B cell (primary cell): ENCODE data around the gene DCAF7. TPM values are rescaled to one million over a fixed set of nuclear protein-coding genes. Genes with fewer than 3 reads are reported as not detected.

Source experiments
- ATAC-seq: fragments of 200-7000 bp; cut with Tn5 transposase; one replicate; pipeline ENCODE4 v1.10.0; 2021; ENCODE audit warnings: low read depth, mild to moderate bottlenecking, moderate number of reproducible peaks, moderate library complexity
- CTCF ChIA-PET: fragments of 350-600 bp; sonication (Branson Sonifier 250); formaldehyde crosslinking; loops from one replicate; lab custom pipeline; 2021; ENCODE audit warnings: antibody characterized with exemption, inconsistent platforms; lab: Charles Lee
- POLR2A ChIA-PET: fragments of 350-600 bp; sonication (Branson Sonifier 250); formaldehyde crosslinking; loops from one replicate; lab custom pipeline; 2021; ENCODE audit warnings: antibody characterized with exemption; lab: Charles Lee
- DNase-seq: peaks from one replicate; pipeline ENCODE4 v3.0.0; 2013
- H2AFZ ChIP-seq: 2 replicates; pipeline ENCODE4 v1.6.1; 2012; ENCODE audit warnings: mild to moderate bottlenecking, low read depth, low read length; ENCODE audit not compliant: insufficient read depth, poor library complexity, severe bottlenecking
- H3K27ac ChIP-seq, 2 donors: 1 replicate in 1 of 2; 2 replicates in 1 of 2; pipeline ENCODE4 v1.5.1; 2012 to 2013; ENCODE audit warnings: low read length in 2 of 2, mild to moderate bottlenecking in 2 of 2, moderate library complexity in 1 of 2
- H3K27me3 ChIP-seq, 4 experiments: fragments of 200-600 bp in 1 of 4; sonication (generic) in 1 of 4; replicated peaks in 1 of 4; 1 replicate in 2 of 4; 2 replicates in 2 of 4; pipeline versions ENCODE4 v1.6.1 to v1.7.0; 2013 to 2016; ENCODE audit warnings: low read length in 3 of 4, mild to moderate bottlenecking in 2 of 4, mixed read lengths in 1 of 4, moderate library complexity in 1 of 4; ENCODE audit not compliant: insufficient read depth in 4 of 4, control insufficient read depth in 3 of 4; ENCODE audit errors: control extremely low read depth in 1 of 4
- H3K36me3 ChIP-seq, 2 experiments: replicated peaks in 1 of 2; 1 replicate in 1 of 2; 2 replicates in 1 of 2; pipeline versions ENCODE4 v1.6.1 to v1.7.1; 2013; ENCODE audit warnings: low read length in 1 of 2; ENCODE audit not compliant: insufficient read depth in 2 of 2, control insufficient read depth in 1 of 2; ENCODE audit errors: control extremely low read depth in 1 of 2, extremely low read depth in 1 of 2
- H3K4me1 ChIP-seq, 2 donors: fragments of 200-600 bp in 1 of 2; sonication (generic) in 1 of 2; 1 replicate in 1 of 2; 2 replicates in 1 of 2; pipeline versions ENCODE4 v1.5.1 to v1.6.1; 2013 to 2017; ENCODE audit warnings: low read length in 2 of 2; ENCODE audit not compliant: control insufficient read depth in 2 of 2, insufficient read depth in 2 of 2
- H3K4me2 ChIP-seq: replicated peaks from 2 replicates; pipeline ENCODE3; 2012; ENCODE audit warnings: mild to moderate bottlenecking, low read depth, low read length; ENCODE audit not compliant: poor library complexity, severe bottlenecking
- H3K4me3 ChIP-seq, 5 experiments: fragments of 200-600 bp in 1 of 5; sonication (generic) in 1 of 5; 1 replicate in 3 of 5; 2 replicates in 2 of 5; pipeline versions ENCODE4 v1.5.1 to v1.7.0; 2011 to 2016; ENCODE audit warnings: low read length in 4 of 5, mild to moderate bottlenecking in 4 of 5, low read depth in 2 of 5, control low read depth in 1 of 5, moderate library complexity in 1 of 5; ENCODE audit not compliant: insufficient read depth in 1 of 5; ENCODE audit errors: control extremely low read depth in 1 of 5, extremely low read depth in 1 of 5
- H3K79me2 ChIP-seq: fragments of 200-600 bp; sonication (generic); one replicate; pipeline ENCODE4 v1.6.0; 2016; ENCODE audit warnings: low read length; ENCODE audit not compliant: control insufficient read depth, insufficient read depth
- H3K9ac ChIP-seq: fragments of 200-600 bp; sonication (generic); 2 replicates; pipeline ENCODE4 v1.6.1; 2017; ENCODE audit warnings: mild to moderate bottlenecking, low read length, moderate library complexity
- H3K9me3 ChIP-seq, 3 donors: one replicate each; pipeline versions ENCODE4 v1.6.1 to v1.7.1; 2013; ENCODE audit warnings: low read length in 2 of 3; ENCODE audit not compliant: control insufficient read depth in 2 of 3, insufficient read depth in 1 of 3; ENCODE audit errors: control extremely low read depth in 1 of 3
- H4K20me1 ChIP-seq: 2 replicates; pipeline ENCODE4 v1.6.0; 2012; ENCODE audit warnings: mild to moderate bottlenecking, low read length; ENCODE audit not compliant: insufficient read depth, control insufficient read depth, poor library complexity, severe bottlenecking
- H3K27ac Mint-ChIP-seq: one replicate; pipeline ENCODE4 v1.8.0; 2021; ENCODE audit warnings: mixed read lengths
- H3K27me3 Mint-ChIP-seq: one replicate; pipeline ENCODE4 v1.8.0; 2021; ENCODE audit warnings: mixed read lengths
- H3K4me1 Mint-ChIP-seq: one replicate; pipeline ENCODE4 v1.8.0; 2021; ENCODE audit warnings: mixed read lengths
- H3K4me3 Mint-ChIP-seq: one replicate; pipeline ENCODE4 v1.8.0; 2021; ENCODE audit warnings: mixed read lengths
- H3K9me3 Mint-ChIP-seq: one replicate; pipeline ENCODE4 v1.8.0; 2022; ENCODE audit warnings: mixed read lengths; ENCODE audit not compliant: insufficient read depth
- CTCF ChIP-seq: fragments of 200-600 bp; IDR thresholded peaks from one replicate; pipeline ENCODE4 v1.8.0; 2022; ENCODE audit warnings: antibody characterized with exemption, mild to moderate bottlenecking
- EZH2 ChIP-seq: IDR thresholded peaks from 2 replicates; pipeline ENCODE4 v1.6.1; 2012; ENCODE audit warnings: borderline replicate concordance, low read depth, mild to moderate bottlenecking, moderate library complexity, low read length; ENCODE audit not compliant: insufficient read depth, poor library complexity, severe bottlenecking
- WGBS: methylation state at CpG from one replicate; pipeline ENCODE4 v1.1.5; 2013; ENCODE audit warnings: missing lambda C conversion rate; ENCODE audit not compliant: insufficient coverage; 5-methylcytosine and 5-hydroxymethylcytosine counted together
- intact Hi-C: fragments of 100-400 bp; cut with micrococcal nuclease; formaldehyde crosslinking; loops from one replicate; pipeline ENCODE4 v1.10.0; 2022
- polyA plus RNA-seq: library from polyadenylated mRNA; depleted of rRNA; stranded (reverse); fragments of >200 nt; gene quantifications from 2 replicates; pipeline ENCODE4 v1.2.3, GENCODE V29; 2012
- total RNA-seq, 2 donors: library from RNA; stranded (reverse); fragments of 120-200 nt in 1 of 2; gene quantifications; 1 replicate in 1 of 2; 2 replicates in 1 of 2; pipeline versions ENCODE4 v1.2.3 to v1.2.4, GENCODE V29; 2013 to 2022

The DCAF7 gene
- total and polyA plus RNA-seq, 2 donors (not counting 1 experiment from before 2014, with no cell fraction given), result 55.1 to 84.7 TPM

GRCh38 chr17:63542942-63543821 lies 7.1 kb upstream of the DCAF7 start:
- Histone ChIP-seq H3K79me2 (peaks cover 30% of the 10 kb centered on the region), H3K36me3 (no peaks in the 10 kb centered on the region), H3K9me3 (no peaks in the 10 kb centered on the region), H3K4me2 (no peak overlapping the region), H2AFZ (no peak overlapping the region), H4K20me1 (no peaks in the 10 kb centered on the region), H3K4me3 (no peak overlapping the region), H3K9ac (no peak overlapping the region), H3K27me3 (peaks cover 0 to 18% (median 12%) of the 10 kb centered on the region in 4 experiments), H3K27ac (no peak overlapping the region), H3K4me1 (peaks cover 6 to 8% of the 10 kb centered on the region in 2 donors)
- ATAC-seq (no peak), DNase-seq (no peak)
- H3K4me1 Mint-ChIP-seq, result peaks cover 3% of the 10 kb centered on the region
- TF ChIP-seq CTCF, result no peak
- TF ChIP-seq EZH2, result no peak
- no peak overlapping the region for H3K27ac Mint-ChIP-seq
- H3K27me3 Mint-ChIP-seq, result peaks cover 20% of the 10 kb centered on the region
- no peak overlapping the region for H3K4me3 Mint-ChIP-seq
- ChIA-PET CTCF (interaction anchor here (1.0 kb wide), 1 partner anchor 117 kb away, joined by 3 read pairs; no protein-coding TSS in a partner anchor), POLR2A (no interaction called here)
- 72% methylated on average over 11 of the region's 15 CpGs for WGBS
- no peaks in the 10 kb centered on the region for H3K9me3 Mint-ChIP-seq
- intact Hi-C loops, result no loop called here

DNA sequence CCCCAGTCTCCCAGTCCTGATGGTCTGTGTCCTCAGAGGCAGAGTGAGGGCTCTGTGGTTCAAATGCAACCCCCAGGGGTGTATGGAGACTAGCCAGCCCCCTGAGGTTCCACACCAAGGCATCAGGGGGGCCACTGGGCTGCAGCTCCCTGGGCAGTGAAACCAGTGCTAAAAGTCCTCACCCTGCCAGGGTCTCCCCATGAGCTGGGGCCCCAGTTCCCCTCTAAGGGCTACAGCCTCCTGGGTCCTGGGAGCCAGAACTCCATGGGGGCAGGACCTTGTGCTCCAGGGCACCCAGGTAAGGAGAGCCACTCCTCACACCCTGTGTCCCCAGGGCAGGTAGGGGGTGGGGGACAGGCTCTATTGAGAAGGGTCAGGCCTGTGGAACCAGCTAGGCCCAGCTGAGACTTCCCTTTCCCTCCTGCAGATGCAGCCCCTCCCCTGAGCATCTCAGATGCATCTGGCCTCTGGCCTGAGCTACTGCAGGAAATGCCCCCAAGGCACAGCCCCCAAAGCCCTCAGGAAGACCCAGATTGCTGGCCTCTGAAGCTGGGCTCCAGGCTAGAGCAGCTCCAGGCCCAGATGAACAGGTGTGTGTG lies 6.4 kb upstream of the DCAF7 start:
- ChIA-PET POLR2A (no interaction called here), CTCF (no interaction called here)
- intact Hi-C loops, result no loop called here
- Histone ChIP-seq H3K79me2 (peaks cover 30% of the 10 kb centered on the region), H3K4me2 (no peak overlapping the region), H3K27ac (no peak overlapping the region), H3K4me1 (peaks cover 0 to 1% of the 10 kb centered on the region in 2 donors), H3K9ac (no peak overlapping the region), H3K36me3 (no peaks in the 10 kb centered on the region), H3K9me3 (no peaks in the 10 kb centered on the region), H3K4me3 (no peak overlapping the region), H3K27me3 (peaks cover 0 to 11% (median 7%) of the 10 kb centered on the region in 4 experiments), H2AFZ (no peak overlapping the region), H4K20me1 (no peaks in the 10 kb centered on the region)
- H3K27ac Mint-ChIP-seq, result no peak overlapping the region
- no peak for ATAC-seq
- H3K9me3 Mint-ChIP-seq, result no peaks in the 10 kb centered on the region
- H3K27me3 Mint-ChIP-seq, result peaks cover 13% of the 10 kb centered on the region
- no peak for TF ChIP-seq CTCF
- H3K4me1 Mint-ChIP-seq, result no peaks in the 10 kb centered on the region
- no peak overlapping the region for H3K4me3 Mint-ChIP-seq
- DNase-seq, result no peak
